Stimulated activated CD8-positive, alpha-beta memory T cell treated with anti-CD3 and anti-CD28 coated beads, Interleukin-15, amount 100 ng/mL, for 24 hours (primary cell): Measurements from ENCODE around the gene IQGAP1.

Experiments
- DNase-seq: peaks from one replicate; pipeline ENCODE4 v3.0.0-alpha.2; 2020; ENCODE audit warnings: low read depth

IQGAP1 gene

GRCh38 chr15:90437516-90437915 is 49.5 kb downstream of the IQGAP1 start:
- no peak for DNase-seq

GRCh38 chr15:90439946-90440345 is 51.9 kb downstream of the IQGAP1 start:
- DNase-seq: no peak

GRCh38 chr15:90441027-90441426 is 53.0 kb downstream of the IQGAP1 start:
- DNase-seq: no peak

- DNase-seq: no peak
Observed at GRCh38 chr15:90442423-90442822, 54.4 kb downstream of the IQGAP1 start.

GRCh38 chr15:90449206-90449735 is 61.2 kb downstream of the IQGAP1 start:
- DNase-seq: no peak

- no peak for DNase-seq
Observed at GRCh38 chr15:90451053-90451850, 63.2 kb downstream of the IQGAP1 start.

- no peak for DNase-seq
Observed at GRCh38 chr15:90456236-90456635, 68.2 kb downstream of the IQGAP1 start.

GRCh38 chr15:90458061-90458460 is 70.0 kb downstream of the IQGAP1 start:
- no peak for DNase-seq

GRCh38 chr15:90459368-90459767 is 71.3 kb downstream of the IQGAP1 start:
- DNase-seq: no peak

- no peak for DNase-seq
Observed at GRCh38 chr15:90460142-90460824, 72.2 kb downstream of the IQGAP1 start.

- DNase-seq: no peak
Observed at GRCh38 chr15:90463381-90463780, 75.3 kb downstream of the IQGAP1 start.

- no peak for DNase-seq
Observed at GRCh38 chr15:90465140-90465929, 77.3 kb downstream of the IQGAP1 start.

GRCh38 chr15:90465930-90466567 is 78.0 kb downstream of the IQGAP1 start:
- DNase-seq: no peak

GRCh38 chr15:90469723-90470122 is 81.7 kb downstream of the IQGAP1 start:
- DNase-seq: no peak

GRCh38 chr15:90470453-90470852 is 82.4 kb downstream of the IQGAP1 start:
- no peak for DNase-seq

GRCh38 chr15:90471126-90471525 is 83.1 kb downstream of the IQGAP1 start:
- no peak for DNase-seq

GRCh38 chr15:90471769-90472168 is 83.7 kb downstream of the IQGAP1 start:
- no peak for DNase-seq

GRCh38 chr15:90478846-90479481 is 90.9 kb downstream of the IQGAP1 start:
- DNase-seq: no peak

GRCh38 chr15:90479656-90480055 is 91.6 kb downstream of the IQGAP1 start:
- DNase-seq: no peak

- DNase-seq: no peak
Observed at GRCh38 chr15:90481023-90481422, 93.0 kb downstream of the IQGAP1 start.
